Right hindlimb (tissue), 1 donor: ENCODE data around the gene SMCR8.
A peak's percentile ranks its signal among the peaks of the same experiment; 100 is the strongest.
"Not testable (repeated sequence)": the region's sequence is repeated elsewhere in the genome, so short reads cannot be mapped to it uniquely, and the experiment has no call there.

Source experiments
- DNase-seq: peaks from one replicate; pipeline ENCODE4 v3.0.0-alpha.2; 2018

SMCR8 gene

DNA sequence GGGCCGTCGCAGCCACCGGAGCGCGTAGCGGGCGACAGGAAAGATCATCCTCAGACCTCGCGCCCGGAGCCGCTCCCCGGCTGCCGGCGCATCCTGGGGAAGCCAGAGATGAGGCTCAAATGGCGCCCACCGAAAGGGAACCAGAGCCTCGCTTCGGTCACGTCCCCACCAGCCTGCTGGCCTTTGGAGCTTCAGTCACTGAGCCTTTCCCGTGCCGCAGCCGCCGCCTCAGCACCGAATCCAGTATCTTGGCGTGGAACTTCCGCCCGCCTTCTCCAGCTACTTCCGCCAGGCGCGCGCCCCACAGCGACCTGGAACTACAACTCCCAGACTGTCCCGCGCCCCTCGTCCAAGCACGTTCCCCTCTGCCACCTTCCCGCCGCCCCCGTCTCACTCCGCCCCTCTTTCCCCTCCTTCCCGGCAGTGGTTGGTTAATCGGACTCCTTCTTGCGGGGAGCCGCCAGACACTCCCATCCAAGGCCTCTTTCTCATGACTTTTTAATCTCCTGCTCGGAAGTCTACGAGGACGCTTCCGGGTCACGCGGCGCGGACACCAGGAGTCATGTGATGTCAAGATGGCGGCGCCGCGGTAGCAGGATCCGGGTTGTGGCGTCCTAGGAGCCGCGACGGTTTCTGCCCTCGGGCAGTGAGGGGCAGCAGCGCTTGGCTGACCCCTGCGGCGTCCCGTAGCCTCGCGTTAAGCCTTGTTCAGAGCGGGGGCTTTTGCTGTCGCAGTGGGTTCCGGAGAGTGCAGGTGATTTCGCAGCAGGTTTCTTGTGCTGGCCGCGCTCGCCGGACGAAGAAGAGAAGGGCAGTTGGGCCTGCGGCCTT is at the start of gene SMCR8, which contains the start of gene TOP3A:
SMCR8 (plus strand) TSS at position 563 of the 831 bp plus-strand sequence. CDS start 497 bp downstream, outside the sequence.
TOP3A (minus strand) TSS at position 264 of the 831 bp plus-strand sequence; CDS start at position 48, 216 bp downstream.
- DNase-seq, result peak; percentile 100

DNA sequence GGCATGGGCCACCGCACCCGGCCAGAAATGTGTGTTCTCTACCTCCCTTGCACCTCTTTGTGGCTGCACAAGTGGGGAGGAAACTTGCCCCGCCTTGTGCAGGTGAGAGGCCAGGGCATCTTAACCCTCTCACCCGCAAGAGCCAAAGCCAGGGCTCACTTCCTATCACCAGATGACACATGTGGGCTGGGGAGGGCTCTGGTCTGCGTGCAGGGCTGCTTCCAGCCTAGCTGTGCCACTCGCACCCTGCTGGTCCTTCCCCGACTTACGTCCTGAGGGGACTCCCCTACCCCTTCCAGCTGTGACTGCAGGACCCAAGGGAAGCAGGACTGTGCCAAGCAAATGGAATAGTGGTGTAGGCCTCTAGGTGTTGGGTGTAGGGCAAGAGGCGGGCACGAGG is 47.7 kb upstream of the SMCR8 start:
- DNase-seq, result no peak

DNA sequence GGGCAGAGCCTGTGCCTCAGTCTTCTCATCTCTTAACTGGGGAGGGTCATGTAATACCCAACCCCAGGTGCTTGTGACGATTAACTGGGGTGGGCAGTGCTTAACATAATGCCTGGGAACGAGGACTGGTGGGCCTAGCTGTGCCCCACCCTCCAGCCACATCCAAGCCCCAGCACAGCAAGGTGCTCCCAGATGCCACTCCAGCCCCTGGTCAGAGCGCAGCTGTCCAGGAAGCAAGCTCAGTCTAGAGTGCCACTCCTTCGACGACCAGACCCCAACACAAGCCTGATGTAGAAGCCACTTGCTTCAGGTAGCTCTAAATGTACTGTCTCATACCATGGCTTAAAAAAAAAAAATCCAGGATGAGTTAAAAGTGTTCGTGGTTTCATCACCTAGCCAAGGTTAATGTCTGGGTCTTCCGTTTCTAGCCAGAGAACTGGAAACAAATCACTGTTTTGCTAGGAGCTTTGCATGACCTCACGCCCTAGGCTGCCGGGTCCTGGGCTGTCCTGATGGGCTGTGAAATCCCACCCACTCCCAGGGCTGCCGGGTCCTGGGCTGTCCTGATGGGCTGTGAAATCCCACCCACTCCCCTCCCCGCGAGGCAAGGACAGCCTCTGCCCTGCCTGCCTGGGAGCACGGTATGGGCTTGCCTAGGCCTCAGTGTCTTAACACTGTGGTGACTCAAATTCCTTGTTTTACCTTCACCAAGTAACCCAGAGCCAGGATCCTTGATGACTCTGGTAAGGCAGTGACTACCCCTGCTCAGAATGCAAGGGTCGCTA is 47.0 kb upstream of the SMCR8 start:
- no peak for DNase-seq

GRCh38 chr17:18270046-18270931 is 44.8 kb upstream of the SMCR8 start:
- no peak for DNase-seq

DNA sequence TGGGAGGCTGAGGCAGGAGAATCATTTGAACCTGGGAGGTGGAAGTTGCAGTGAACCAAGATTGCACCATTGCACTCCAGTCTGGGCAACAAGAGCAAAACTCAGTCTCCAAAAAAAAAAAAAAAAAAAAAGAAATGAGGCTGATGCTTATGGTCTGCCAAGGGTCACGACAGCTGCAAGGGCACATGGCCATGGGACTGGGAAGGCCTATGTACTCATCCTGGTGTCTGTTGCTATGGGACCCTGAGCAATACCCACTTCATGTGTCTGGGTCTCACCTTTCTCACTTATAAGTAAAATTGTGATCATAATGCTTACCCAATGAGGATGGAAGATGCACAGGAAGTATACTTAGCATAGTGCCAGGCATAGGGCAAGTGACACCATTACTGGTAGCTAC is 38.0 kb upstream of the SMCR8 start:
- no peak for DNase-seq

DNA sequence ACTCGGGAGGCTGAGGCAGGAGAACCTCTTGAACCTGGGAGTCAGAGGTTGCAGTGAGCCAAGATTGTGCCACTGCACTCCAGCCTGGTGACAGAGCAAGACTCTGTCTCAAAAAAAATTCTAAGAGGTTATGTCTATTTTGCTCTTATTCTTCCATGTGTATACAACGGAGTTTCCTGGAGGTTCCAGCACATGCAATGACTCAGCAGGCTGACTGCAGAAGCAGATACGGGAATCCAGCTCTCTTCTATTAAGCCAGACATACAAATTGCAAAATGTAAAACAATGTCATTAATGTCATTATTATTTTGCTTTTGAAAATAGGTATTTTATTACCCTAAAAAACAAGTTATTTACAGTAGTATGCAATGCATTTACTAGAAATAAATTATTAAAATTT is 36.2 kb upstream of the SMCR8 start:
- DNase-seq, result no peak

GRCh38 chr17:18280249-18280648 is 34.8 kb upstream of the SMCR8 start:
- DNase-seq, result no peak

DNA sequence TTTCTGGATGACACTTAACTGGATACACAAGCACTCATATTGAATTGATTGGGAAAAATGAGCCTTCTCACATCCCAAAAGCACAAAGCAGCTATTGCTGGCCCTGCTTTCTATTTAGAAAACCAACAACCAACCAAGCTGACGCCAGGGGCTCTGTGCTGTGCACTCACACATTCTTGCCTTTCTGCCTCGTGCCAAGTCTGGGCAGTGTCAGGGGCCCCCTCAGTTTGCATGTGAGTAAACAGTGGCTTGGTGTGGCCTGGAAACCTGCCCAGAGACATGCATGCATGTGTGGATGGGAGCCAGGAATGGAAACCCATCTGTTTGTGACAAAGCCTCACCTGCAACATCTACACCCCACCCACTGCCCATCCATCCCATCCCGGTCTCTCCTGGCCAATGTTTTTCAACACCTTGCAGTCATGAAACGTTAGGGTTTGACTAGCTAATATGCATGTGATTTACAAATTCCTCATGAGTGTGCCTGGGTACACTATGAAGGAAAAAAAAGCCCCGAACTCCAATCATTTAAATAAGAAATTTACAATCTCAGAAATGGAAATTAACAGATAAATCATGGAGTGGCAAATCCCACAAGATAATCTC is 34.2 kb upstream of the SMCR8 start:
- no peak for DNase-seq

DNA sequence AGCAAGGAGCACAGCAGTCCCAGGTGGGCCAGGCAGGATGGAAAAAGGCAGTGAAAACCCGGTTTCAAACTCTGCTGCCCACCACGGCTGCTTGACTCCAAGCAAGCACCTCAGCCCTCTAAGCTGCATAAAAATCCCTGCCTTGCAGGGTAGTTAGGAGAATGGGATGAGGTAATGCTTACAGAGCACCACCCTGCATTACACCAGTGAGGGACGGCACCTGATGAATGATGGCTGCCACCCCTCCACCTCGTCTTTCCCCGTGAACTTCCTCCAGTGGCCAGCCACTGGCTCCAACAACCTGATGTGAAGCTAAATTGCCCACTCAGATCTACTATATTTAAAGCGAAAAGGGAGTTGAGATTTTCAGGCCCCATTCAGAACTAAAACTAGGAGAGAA is 33.3 kb upstream of the SMCR8 start:
- no peak for DNase-seq

DNA sequence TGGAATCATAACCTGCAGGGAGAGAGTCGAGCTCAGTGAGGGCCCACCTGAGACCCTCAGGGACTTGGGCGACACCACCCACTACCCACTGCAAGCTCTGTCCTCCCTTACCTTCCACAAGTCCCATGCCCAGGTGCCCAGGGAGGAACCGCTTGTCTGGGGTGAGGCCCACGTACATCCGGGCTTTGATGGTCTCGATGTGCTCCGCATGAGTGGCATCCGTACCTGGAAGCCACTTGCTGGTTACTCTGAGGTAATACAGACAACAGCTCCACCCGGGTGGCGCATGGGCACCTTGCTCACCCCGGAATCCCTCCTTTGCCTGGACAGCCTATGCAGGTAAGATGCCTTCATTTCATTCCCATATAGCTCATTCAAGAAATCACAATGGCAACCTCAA is 29.8 kb upstream of the SMCR8 start:
- no peak for DNase-seq

- DNase-seq, result no peak
Observed at GRCh38 chr17:18291718-18292540, 23.2 kb upstream of the SMCR8 start.

DNA sequence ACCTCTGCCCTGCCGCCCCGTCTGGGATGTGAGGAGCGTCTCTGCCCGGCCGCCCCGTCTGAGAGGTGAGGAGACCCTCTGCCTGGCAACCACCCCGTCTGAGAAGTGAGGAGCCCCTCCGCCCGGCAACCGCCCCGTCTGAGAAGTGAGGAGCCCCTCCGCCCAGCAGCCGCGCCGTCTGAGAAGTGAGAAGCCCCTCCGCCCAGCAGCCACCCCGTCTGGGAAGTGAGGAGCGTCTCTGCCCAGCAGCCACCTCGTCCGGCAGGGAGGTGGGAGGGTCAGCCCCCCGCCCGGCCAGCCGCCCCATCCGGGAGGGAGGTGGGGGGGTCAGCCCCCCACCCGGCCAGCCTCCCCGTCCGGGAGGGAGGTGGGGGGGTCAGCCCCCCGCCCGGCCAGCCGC is 17.0 kb upstream of the SMCR8 start:
- DNase-seq, result not testable (repeated sequence)

GRCh38 chr17:18300725-18301480 is 14.2 kb upstream of the SMCR8 start:
- DNase-seq, result no peak

- DNase-seq, result not testable (repeated sequence)
Observed at GRCh38 chr17:18303206-18303605, 11.9 kb upstream of the SMCR8 start.

DNA sequence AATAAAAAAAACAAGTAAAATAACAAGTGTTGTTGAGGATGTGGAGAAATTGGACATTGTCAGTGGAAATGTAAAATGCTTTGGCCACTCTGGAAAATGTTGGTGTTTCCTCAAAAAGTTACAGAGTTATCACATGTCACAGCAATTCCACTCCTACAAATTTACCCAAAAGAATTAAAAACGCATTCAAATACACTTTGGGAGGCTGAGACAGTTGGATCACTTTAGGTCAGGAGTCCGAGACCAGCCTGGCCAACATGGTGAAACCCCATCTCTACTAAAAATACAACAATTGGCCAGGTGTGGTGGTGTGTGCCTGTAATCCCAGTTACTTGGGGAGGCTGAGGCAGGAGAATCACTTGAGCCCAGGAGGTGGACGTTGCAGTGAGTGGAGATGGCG is 5.9 kb upstream of the SMCR8 start:
- no peak for DNase-seq

GRCh38 chr17:18314059-18314730 is 898 bp upstream of the SMCR8 start:
- DNase-seq, result no peak

GRCh38 chr17:18315562-18315922 is 449 bp downstream of the SMCR8 start:
- no peak for DNase-seq

DNA sequence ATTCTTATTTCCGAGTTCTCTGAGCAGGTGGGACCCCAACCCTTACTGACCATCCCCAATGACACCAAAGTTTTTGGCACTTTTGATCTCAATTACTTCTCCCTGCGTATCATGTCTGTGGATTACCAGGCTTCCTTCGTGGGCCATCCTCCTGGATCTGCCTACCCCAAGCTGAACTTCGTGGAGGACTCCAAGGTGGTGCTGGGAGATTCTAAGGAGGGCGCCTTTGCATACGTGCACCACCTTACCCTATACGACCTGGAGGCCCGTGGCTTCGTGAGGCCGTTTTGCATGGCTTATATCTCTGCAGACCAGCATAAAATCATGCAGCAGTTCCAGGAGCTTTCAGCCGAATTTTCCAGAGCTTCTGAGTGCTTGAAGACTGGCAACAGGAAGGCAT is 868 bp downstream of the SMCR8 start:
- DNase-seq, result no peak

DNA sequence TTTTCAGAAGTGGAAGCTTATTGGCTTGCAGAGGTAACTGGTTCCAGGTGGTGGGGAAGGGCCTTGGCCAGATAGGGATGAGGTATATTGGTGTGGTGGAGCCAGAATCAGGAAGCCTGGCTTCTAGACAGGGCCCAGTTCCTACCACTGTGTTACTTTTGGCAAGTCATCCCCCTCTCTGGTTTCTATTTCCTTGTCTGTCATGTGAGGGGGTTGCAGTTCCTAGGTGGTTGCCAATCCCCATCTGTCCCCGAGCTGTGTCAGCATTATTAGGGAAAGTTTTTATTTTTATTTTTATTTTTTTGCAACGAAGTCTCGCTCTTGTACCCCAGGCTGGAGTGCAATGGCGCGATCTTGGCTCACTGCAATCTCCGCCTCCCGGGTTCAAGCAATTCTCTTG is 3.0 kb downstream of the SMCR8 start:
- DNase-seq, result no peak

DNA sequence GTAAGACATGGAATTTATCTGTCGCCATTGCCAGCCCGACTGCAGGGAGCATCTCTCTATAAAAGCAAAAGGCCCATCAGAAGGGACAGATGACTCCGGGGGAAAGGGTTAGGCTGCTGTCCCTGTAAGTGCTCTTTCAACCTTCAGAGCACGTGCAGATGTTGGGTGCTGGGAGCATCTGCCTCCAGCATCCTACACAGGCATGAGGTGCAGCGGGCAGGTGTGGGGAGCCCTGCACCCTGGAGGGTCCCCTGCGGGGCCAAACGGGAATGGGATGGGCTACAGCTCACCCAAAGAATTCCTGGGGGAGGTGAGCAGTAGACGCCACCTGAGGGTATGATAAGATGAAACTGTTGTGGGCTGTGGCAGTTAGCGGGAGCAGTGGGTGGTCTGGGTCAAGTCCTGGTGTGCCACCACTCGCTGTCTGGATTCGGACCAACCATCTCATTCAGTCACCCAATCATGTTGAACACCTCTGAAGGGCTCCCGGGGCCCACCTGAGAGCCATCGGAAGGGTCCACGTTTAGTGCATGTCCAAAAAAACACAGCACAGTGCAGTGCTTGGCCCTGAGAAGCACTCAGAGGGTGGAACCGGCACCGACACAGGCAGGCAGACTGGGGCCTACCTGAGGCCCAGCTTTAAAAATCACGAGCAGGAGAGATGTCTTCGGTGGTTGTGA is 3.8 kb downstream of the SMCR8 start:
- DNase-seq, result no peak
